T-cell (primary cell): Measurements from ENCODE around the gene SLC38A1. TPM values are rescaled to one million over a fixed set of nuclear protein-coding genes. Genes with fewer than 3 reads are reported as not detected.

ENCODE experiments used
- ATAC-seq, 4 experiments: fragments of 200-7000 bp in 3 of 4; fragments of 150-1000 bp in 1 of 4; cut with Tn5 transposase; replicated peaks in 1 of 4; 1 replicate in 3 of 4; 2 replicates in 1 of 4; pipeline ENCODE4 v1.10.0; 2021; ENCODE audit warnings: moderate library complexity in 3 of 4, mild to moderate bottlenecking in 2 of 4, moderate number of reproducible peaks in 1 of 4
- CTCF ChIA-PET, 2 donors: fragments of 300-600 bp; sonication (Branson Sonifier 250); formaldehyde crosslinking; loops; one replicate each; lab custom pipeline; 2022; ENCODE audit warnings: antibody characterized with exemption in 2 of 2; lab: Charles Lee
- POLR2A ChIA-PET, 2 donors: fragments of 300-600 bp; sonication (Branson Sonifier 250); formaldehyde crosslinking; loops; one replicate each; lab custom pipeline; 2022; ENCODE audit warnings: antibody characterized with exemption in 2 of 2; lab: Charles Lee
- DNase-seq, 35 experiments: peaks; one replicate each; pipeline versions ENCODE4 v3.0.0 to v3.0.0-alpha.2; 2013 to 2023
- H3K27ac ChIP-seq: one replicate; pipeline ENCODE4 v1.5.1; 2013; ENCODE audit warnings: low read length
- H3K27me3 ChIP-seq, 2 experiments: replicated peaks in 1 of 2; 1 replicate in 1 of 2; 2 replicates in 1 of 2; pipeline versions ENCODE4 v1.6.1 to v1.7.0; 2013; ENCODE audit warnings: low read length in 1 of 2, mixed read lengths in 1 of 2; ENCODE audit not compliant: control insufficient read depth in 2 of 2, insufficient read depth in 2 of 2; ENCODE audit errors: extremely low read depth in 1 of 2
- H3K36me3 ChIP-seq, 2 donors: 1 replicate in 1 of 2; 2 replicates in 1 of 2; pipeline versions ENCODE4 v1.6.1 to v1.7.0; 2013; ENCODE audit warnings: low read length in 1 of 2; ENCODE audit not compliant: control insufficient read depth in 2 of 2, insufficient read depth in 1 of 2; ENCODE audit errors: extremely low read depth in 1 of 2
- H3K4me1 ChIP-seq, 2 experiments: 1 replicate in 1 of 2; 2 replicates in 1 of 2; pipeline versions ENCODE4 v1.6.1 to v1.7.0; 2013; ENCODE audit warnings: low read length in 2 of 2, mixed read lengths in 1 of 2; ENCODE audit not compliant: insufficient read depth in 2 of 2, control insufficient read depth in 1 of 2; ENCODE audit errors: extremely low read depth in 1 of 2
- H3K4me3 ChIP-seq, 2 donors: 1 replicate in 1 of 2; 2 replicates in 1 of 2; pipeline versions ENCODE4 v1.5.1 to v1.7.0; 2013; ENCODE audit warnings: mild to moderate bottlenecking in 2 of 2, low read length in 1 of 2, moderate library complexity in 1 of 2; ENCODE audit not compliant: control insufficient read depth in 1 of 2; ENCODE audit errors: extremely low read depth in 1 of 2
- H3K9me3 ChIP-seq: 2 replicates; pipeline ENCODE4 v1.7.0; 2013
- H3K27ac Mint-ChIP-seq, 2 donors: one replicate each; pipeline ENCODE4 v1.8.0; 2020 to 2021; ENCODE audit warnings: mild to moderate bottlenecking in 2 of 2, mixed read lengths in 2 of 2
- H3K27me3 Mint-ChIP-seq, 2 donors: one replicate each; pipeline ENCODE4 v1.8.0; 2021 to 2022; ENCODE audit warnings: mixed read lengths in 2 of 2
- H3K36me3 Mint-ChIP-seq: one replicate; pipeline ENCODE4 v1.8.0; 2021; ENCODE audit warnings: mixed read lengths
- H3K4me1 Mint-ChIP-seq, 3 donors: one replicate each; pipeline ENCODE4 v1.8.0; 2020 to 2022; ENCODE audit warnings: mixed read lengths in 3 of 3, mild to moderate bottlenecking in 1 of 3
- H3K4me3 Mint-ChIP-seq, 3 donors: one replicate each; pipeline ENCODE4 v1.8.0; 2020 to 2022; ENCODE audit warnings: mild to moderate bottlenecking in 3 of 3, mixed read lengths in 3 of 3, moderate library complexity in 3 of 3
- H3K9me3 Mint-ChIP-seq, 3 donors: one replicate each; pipeline ENCODE4 v1.8.0; 2020 to 2022; ENCODE audit warnings: mixed read lengths in 3 of 3
- WGBS: methylation state at CpG from one replicate; pipeline ENCODE4 v1.1.5; 2013; ENCODE audit warnings: missing lambda C conversion rate; ENCODE audit not compliant: insufficient coverage; 5-methylcytosine and 5-hydroxymethylcytosine counted together
- total RNA-seq, 35 experiments: library from RNA in 6 of 35; stranded (reverse) in 6 of 35; fragments of 120-200 nt in 1 of 35; gene quantifications; one replicate each; pipeline versions ENCODE4 v1.2.1 to v1.2.4 and lab custom pipeline; 2013 to 2026

Gene SLC38A1
- total RNA-seq (100 to 1,000 TPM; 273 to 321 (median 286) TPM), total RNA-seq (lab: John Stamatoyannopoulos, UW) (585 to 1,355 (median 897) reads per million in 29 experiments)
- total RNA-seq (2013), result 205 TPM

DNA sequence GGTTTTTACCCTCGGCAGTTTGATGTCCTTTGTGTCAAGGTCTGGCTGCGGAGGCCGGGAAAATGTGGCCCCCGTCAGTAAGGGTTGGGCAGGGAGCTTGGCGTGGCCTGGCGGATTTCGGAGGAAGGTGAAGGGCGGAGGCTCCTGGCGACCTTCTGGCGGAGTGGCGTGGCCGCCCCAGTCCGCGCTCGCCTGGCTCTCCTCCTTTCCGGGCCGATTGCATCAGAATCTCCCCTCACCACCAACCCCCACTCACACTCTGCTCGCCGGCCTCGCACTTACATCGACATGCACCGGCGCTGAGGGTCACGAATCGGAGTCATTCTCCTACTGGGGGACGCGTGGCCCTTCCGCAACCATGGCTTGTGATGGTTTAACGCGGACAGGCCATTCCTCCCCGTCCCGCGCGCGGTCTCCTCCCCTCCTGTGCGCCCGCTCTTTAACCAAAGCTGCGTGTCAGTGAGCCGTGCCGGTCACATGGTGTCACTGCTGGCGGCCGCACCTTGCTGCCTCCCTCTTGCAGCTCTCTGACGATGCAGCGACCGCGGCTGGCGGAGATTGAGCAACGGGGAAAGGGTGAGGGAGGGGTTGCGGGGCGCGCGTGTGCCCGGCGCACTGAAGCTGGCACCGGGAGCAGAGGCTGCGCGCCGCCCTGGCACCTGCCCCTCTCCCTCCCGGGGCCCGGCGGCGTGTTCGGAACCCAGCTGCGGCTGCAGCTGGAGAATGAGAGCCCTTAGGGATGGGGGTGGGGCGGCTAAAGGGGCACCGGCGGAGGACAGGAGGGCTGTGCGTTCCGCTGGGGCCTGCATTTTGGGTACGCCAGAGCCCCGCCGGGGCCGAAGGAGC lies at the start of gene SLC38A1:
SLC38A1 (minus strand) TSS at position 461 of the 846 bp plus-strand sequence. CDS start 29,243 bp downstream, outside the sequence.
- Mint-ChIP-seq H3K27me3 (no peaks in the 10 kb centered on the region), H3K4me3 (no peak within 1 kb of the TSS), H3K9me3 (no peaks in the 10 kb centered on the region), H3K4me1 (peaks cover 34 to 39% (median 38%) of the 10 kb centered on the region in 3 donors), H3K36me3 (peaks cover 11% of the 10 kb centered on the region), H3K27ac (no peak within 1 kb of the TSS)
- H3K27me3 ChIP-seq, result no peaks in the 10 kb centered on the region
- ChIA-PET POLR2A (interaction anchor here (0.6 to 3.5 kb wide), 12 partner anchors 9 to 1097 kb away, joined by 3 to 61 read pairs (median 4); no protein-coding TSS in a partner anchor), CTCF (interaction anchor here (0.6 to 3.3 kb wide), 7 partner anchors 33 to 278 kb away, joined by 3 to 14 read pairs (median 5); no protein-coding TSS in a partner anchor)
- ATAC-seq (peak; percentile 72 to 77 (median 74)), DNase-seq (peak; percentile 74 to 94 (median 87))
- peak within 1 kb of the TSS; percentile 99 for H3K27ac ChIP-seq
- H3K4me3 ChIP-seq, result peak within 1 kb of the TSS; percentile 94 to 97
- WGBS, result under 1% methylated on average over 61 of the region's 73 CpGs
- H3K9me3 ChIP-seq, result no peaks in the 10 kb centered on the region
- peaks cover 22 to 49% of the 10 kb centered on the region in 2 experiments for H3K4me1 ChIP-seq
- peaks cover 0 to 14% of the 10 kb centered on the region in 2 donors for H3K36me3 ChIP-seq

GRCh38 chr12:46318037-46318436 lies 49.2 kb upstream of the SLC38A1 start:
- 28% methylated on average over 2 of the region's 5 CpGs for WGBS
- ChIA-PET CTCF (no interaction called here), POLR2A (no interaction called here)
- no peaks in the 10 kb centered on the region for H3K36me3 ChIP-seq
- no peaks in the 10 kb centered on the region for H3K4me1 Mint-ChIP-seq
- peaks cover 10% of the 10 kb centered on the region for H3K36me3 Mint-ChIP-seq
- no peak overlapping the region for H3K4me3 ChIP-seq
- peaks cover 0 to 8% of the 10 kb centered on the region in 2 donors for H3K27me3 Mint-ChIP-seq
- H3K27ac Mint-ChIP-seq, result no peak overlapping the region
- H3K27ac ChIP-seq, result no peak overlapping the region
- no peaks in the 10 kb centered on the region for H3K27me3 ChIP-seq
- no peak overlapping the region for H3K4me3 Mint-ChIP-seq
- H3K9me3 ChIP-seq, result no peaks in the 10 kb centered on the region
- ATAC-seq (no peak), DNase-seq (no peak)
- no peaks in the 10 kb centered on the region for H3K4me1 ChIP-seq
- H3K9me3 Mint-ChIP-seq, result peaks cover 0 to 12% (median 5%) of the 10 kb centered on the region in 3 donors

GRCh38 chr12:46304070-46304469 lies 35.2 kb upstream of the SLC38A1 start:
- H3K4me1 Mint-ChIP-seq, result peaks cover 3 to 15% (median 6%) of the 10 kb centered on the region in 3 donors
- H3K27me3 Mint-ChIP-seq, result no peaks in the 10 kb centered on the region
- Histone ChIP-seq H3K36me3 (no peaks in the 10 kb centered on the region), H3K4me1 (no peaks in the 10 kb centered on the region), H3K27me3 (no peaks in the 10 kb centered on the region), H3K4me3 (no peak overlapping the region), H3K9me3 (no peaks in the 10 kb centered on the region), H3K27ac (no peak overlapping the region)
- H3K27ac Mint-ChIP-seq, result no peak overlapping the region
- ATAC-seq (no peak), DNase-seq (no peak)
- 100% methylated on average over 2 of the region's 3 CpGs for WGBS
- POLR2A ChIA-PET, result no interaction called here
- H3K36me3 Mint-ChIP-seq, result no peaks in the 10 kb centered on the region
- CTCF ChIA-PET, result interaction anchor here (1.5 to 5.5 kb wide), 3 partner anchors 104 to 179 kb away, joined by 4 to 28 read pairs (median 5); no protein-coding TSS in a partner anchor
- no peak overlapping the region for H3K4me3 Mint-ChIP-seq
- H3K9me3 Mint-ChIP-seq, result peaks cover 0 to 13% (median 7%) of the 10 kb centered on the region in 3 donors

DNA sequence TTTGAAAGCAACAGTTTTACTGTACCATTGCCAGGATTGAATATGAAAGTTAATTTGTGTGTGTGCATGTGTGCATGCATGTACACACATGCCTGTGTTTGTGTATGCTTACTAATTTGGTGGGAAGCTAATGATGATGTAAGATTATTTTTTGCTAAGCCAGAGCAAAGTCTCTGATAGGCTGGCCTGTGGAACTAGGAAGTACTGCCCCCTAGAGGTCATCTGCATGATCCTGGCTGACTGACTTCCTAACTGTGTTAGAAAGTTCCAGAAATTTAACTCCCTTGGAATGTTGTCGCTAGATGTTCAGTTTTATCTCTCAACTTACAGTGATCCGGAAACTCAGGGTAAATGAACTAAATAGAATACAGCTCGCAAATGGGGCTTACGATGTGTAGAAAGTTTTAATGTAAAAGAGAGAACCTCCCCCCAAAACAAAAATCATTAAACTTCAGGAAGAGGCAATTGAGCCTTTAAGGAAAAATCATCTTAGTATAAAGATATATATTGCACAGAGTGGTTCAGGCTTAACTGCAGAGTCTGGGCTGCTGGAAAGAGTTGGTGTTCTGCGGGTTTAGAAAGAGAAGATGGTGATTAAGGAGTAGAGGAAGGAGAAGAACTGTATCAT lies 34.3 kb upstream of the SLC38A1 start:
- H3K27me3 ChIP-seq, result no peaks in the 10 kb centered on the region
- peaks cover 0 to 7% (median 2%) of the 10 kb centered on the region in 3 donors for H3K9me3 Mint-ChIP-seq
- POLR2A ChIA-PET, result no interaction called here
- H3K4me3 ChIP-seq, result no peak overlapping the region
- no peaks in the 10 kb centered on the region for H3K36me3 ChIP-seq
- H3K4me1 Mint-ChIP-seq, result peaks cover 3 to 19% (median 6%) of the 10 kb centered on the region in 3 donors
- no peaks in the 10 kb centered on the region for H3K27me3 Mint-ChIP-seq
- peak in 34 of 35 experiments; percentile 3 to 86 (median 36) for DNase-seq
- CTCF ChIA-PET, result interaction anchor here (0.6 to 5.5 kb wide), 15 partner anchors 9 to 1438 kb away, joined by 3 to 28 read pairs (median 3); no protein-coding TSS in a partner anchor
- no peak overlapping the region for H3K27ac Mint-ChIP-seq
- no peaks in the 10 kb centered on the region for H3K9me3 ChIP-seq
- WGBS, result 91% methylated on average over 1 of the region's 5 CpGs
- H3K4me1 ChIP-seq, result no peaks in the 10 kb centered on the region
- H3K36me3 Mint-ChIP-seq, result no peaks in the 10 kb centered on the region
- no peak overlapping the region for H3K4me3 Mint-ChIP-seq
- no peak overlapping the region for H3K27ac ChIP-seq
- peak; percentile 78 to 87 (median 81) for ATAC-seq

- Mint-ChIP-seq H3K4me1 (peaks cover 3 to 19% (median 6%) of the 10 kb centered on the region in 3 donors), H3K36me3 (no peaks in the 10 kb centered on the region), H3K9me3 (no peaks in the 10 kb centered on the region), H3K4me3 (no peak overlapping the region), H3K27ac (no peak overlapping the region), H3K27me3 (no peaks in the 10 kb centered on the region)
- no peaks in the 10 kb centered on the region for H3K36me3 ChIP-seq
- no peaks in the 10 kb centered on the region for H3K4me1 ChIP-seq
- no peak for ATAC-seq
- 89% methylated on average over 3 of the region's 3 CpGs for WGBS
- ChIA-PET POLR2A (interaction anchor here (0.5 to 1.1 kb wide), 3 partner anchors 56 to 176 kb away, joined by 5 to 7 read pairs (median 5); no protein-coding TSS in a partner anchor), CTCF (interaction anchor here (0.6 to 5.5 kb wide), 8 partner anchors 31 to 176 kb away, joined by 3 to 28 read pairs (median 5); no protein-coding TSS in a partner anchor)
- H3K27ac ChIP-seq, result no peak overlapping the region
- no peak for DNase-seq
- H3K9me3 ChIP-seq, result no peaks in the 10 kb centered on the region
- H3K27me3 ChIP-seq, result no peaks in the 10 kb centered on the region
- no peak overlapping the region for H3K4me3 ChIP-seq
Observed at GRCh38 chr12:46300910-46301309, 32.1 kb upstream of the SLC38A1 start.

- Histone ChIP-seq H3K36me3 (no peaks in the 10 kb centered on the region), H3K27me3 (no peaks in the 10 kb centered on the region), H3K4me3 (no peak overlapping the region), H3K27ac (no peak overlapping the region), H3K4me1 (no peaks in the 10 kb centered on the region), H3K9me3 (no peaks in the 10 kb centered on the region)
- no peaks in the 10 kb centered on the region for H3K36me3 Mint-ChIP-seq
- no peaks in the 10 kb centered on the region for H3K27me3 Mint-ChIP-seq
- POLR2A ChIA-PET, result interaction anchor here in 1 of 2 donors (0.6 kb wide), 1 partner anchor 37 kb away, joined by 3 read pairs; no protein-coding TSS in a partner anchor
- H3K27ac Mint-ChIP-seq, result no peak overlapping the region
- no peaks in the 10 kb centered on the region for H3K9me3 Mint-ChIP-seq
- DNase-seq, result no peak
- H3K4me1 Mint-ChIP-seq, result peaks cover 3 to 19% (median 6%) of the 10 kb centered on the region in 3 donors
- ATAC-seq, result no peak
- CTCF ChIA-PET, result interaction anchor here in 1 of 2 donors (0.7 to 5.5 kb wide), 2 partner anchors 141 to 174 kb away, joined by 3 to 28 read pairs; no protein-coding TSS in a partner anchor
- H3K4me3 Mint-ChIP-seq, result no peak overlapping the region
Observed at GRCh38 chr12:46299851-46300250, 31.0 kb upstream of the SLC38A1 start.
